DND-41 (cell line): Measurements from ENCODE around the gene RAD51B.

ENCODE experiments used
- ATAC-seq: fragments of 200-7000 bp; cut with Tn5 transposase; 3 replicates; pipeline ENCODE4 v1.9.1; 2021; ENCODE audit warnings: low read depth; ENCODE audit not compliant: insufficient read depth
- DNase-seq: peaks from one replicate; pipeline ENCODE4 v3.0.0-alpha.2; 2020
- H2AFZ ChIP-seq: 2 replicates; pipeline ENCODE4 v1.6.0; 2012; ENCODE audit warnings: low read depth, low read length
- H3K27ac ChIP-seq: 2 replicates; pipeline ENCODE4 v1.5.1; 2012; ENCODE audit warnings: low read length, inconsistent platforms
- H3K27me3 ChIP-seq: fragments of 200-600 bp; sonication (generic); 2 replicates; pipeline ENCODE4 v1.6.0; 2012; ENCODE audit warnings: low read length, mild to moderate bottlenecking, inconsistent platforms; ENCODE audit not compliant: insufficient read depth, poor library complexity
- H3K36me3 ChIP-seq: 2 replicates; pipeline ENCODE4 v1.5.1; 2012; ENCODE audit warnings: low read length, inconsistent platforms; ENCODE audit not compliant: insufficient read depth
- H3K4me1 ChIP-seq: 2 replicates; pipeline ENCODE4 v1.5.1; 2012; ENCODE audit warnings: mild to moderate bottlenecking, low read length; ENCODE audit not compliant: insufficient read depth
- H3K4me2 ChIP-seq: 2 replicates; pipeline ENCODE4 v1.6.0; 2012; ENCODE audit warnings: mild to moderate bottlenecking, moderate library complexity, low read length, inconsistent platforms; ENCODE audit not compliant: insufficient read depth
- H3K4me3 ChIP-seq, 2 experiments: fragments of 200-600 bp in 1 of 2; shearing (Covaris generic) in 1 of 2; 2 replicates each; pipeline ENCODE4 v1.5.1; 2012 to 2016; ENCODE audit warnings: inconsistent platforms in 2 of 2, low read length in 2 of 2, mild to moderate bottlenecking in 2 of 2, low read depth in 1 of 2, moderate library complexity in 1 of 2
- H3K79me2 ChIP-seq: 2 replicates; pipeline ENCODE4 v1.6.0; 2012; ENCODE audit warnings: low read length, inconsistent platforms; ENCODE audit not compliant: insufficient read depth
- H3K9ac ChIP-seq: 2 replicates; pipeline ENCODE4 v1.6.0; 2012; ENCODE audit warnings: low read depth, mild to moderate bottlenecking, inconsistent platforms, low read length, moderate library complexity
- H3K9me3 ChIP-seq: 2 replicates; pipeline ENCODE4 v1.5.1; 2012; ENCODE audit warnings: low read length, moderate library complexity, mild to moderate bottlenecking, inconsistent platforms; ENCODE audit not compliant: insufficient read depth, severe bottlenecking
- H4K20me1 ChIP-seq: 2 replicates; pipeline ENCODE4 v1.6.0; 2012; ENCODE audit warnings: low read length; ENCODE audit not compliant: insufficient read depth
- CTCF ChIP-seq: IDR thresholded peaks from 2 replicates; pipeline ENCODE4 v1.5.1; 2012; ENCODE audit warnings: borderline replicate concordance, low read length, moderate library complexity, mild to moderate bottlenecking; ENCODE audit not compliant: poor library complexity, severe bottlenecking; ENCODE audit errors: extremely low read depth
- EZH2 ChIP-seq: IDR thresholded peaks from 3 replicates; pipeline ENCODE4 v1.6.1; 2012; ENCODE audit warnings: borderline replicate concordance, low read depth, mild to moderate bottlenecking, moderate library complexity, low read length, inconsistent platforms; ENCODE audit not compliant: severe bottlenecking

RAD51B gene

GRCh38 chr14:68127166-68127565 lies 307.6 kb downstream of the RAD51B start:
- Histone ChIP-seq H3K4me2 (no peak overlapping the region), H3K27ac (no peak overlapping the region), H3K27me3 (no peaks in the 10 kb centered on the region), H3K9me3 (no peaks in the 10 kb centered on the region), H3K4me3 (no peak overlapping the region), H4K20me1 (no peaks in the 10 kb centered on the region), H3K4me1 (no peaks in the 10 kb centered on the region), H3K79me2 (no peaks in the 10 kb centered on the region), H3K36me3 (no peaks in the 10 kb centered on the region), H2AFZ (no peak overlapping the region), H3K9ac (no peak overlapping the region)
- DNase-seq (no peak), ATAC-seq (no peak)
- no peak for TF ChIP-seq EZH2
- no peak for TF ChIP-seq CTCF

DNA sequence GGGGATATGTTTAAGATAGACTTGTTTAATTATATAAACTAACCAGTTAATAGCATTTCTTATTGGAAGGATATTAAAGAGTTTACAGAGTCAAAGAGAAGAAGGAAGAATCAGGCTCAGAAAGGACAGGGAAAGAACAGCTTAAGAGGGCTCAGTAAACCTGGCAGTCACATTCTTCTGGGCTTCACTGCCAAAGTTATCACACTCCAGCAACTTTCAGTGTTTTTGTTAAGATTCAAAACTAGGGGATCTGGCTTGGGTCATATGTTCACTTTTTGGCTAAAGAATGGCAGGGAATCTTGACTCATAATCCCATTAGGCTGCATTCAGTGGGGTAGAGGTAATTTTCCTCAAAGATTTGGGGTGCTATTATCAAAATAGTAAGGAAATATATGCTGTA lies 312.3 kb downstream of the RAD51B start:
- Histone ChIP-seq H3K27ac (no peak overlapping the region), H3K4me3 (no peak overlapping the region), H3K9ac (no peak overlapping the region), H3K9me3 (no peaks in the 10 kb centered on the region), H3K4me2 (no peak overlapping the region), H4K20me1 (no peaks in the 10 kb centered on the region), H3K27me3 (no peaks in the 10 kb centered on the region), H3K79me2 (no peaks in the 10 kb centered on the region), H3K36me3 (no peaks in the 10 kb centered on the region), H2AFZ (no peak overlapping the region), H3K4me1 (no peaks in the 10 kb centered on the region)
- DNase-seq: no peak
- TF ChIP-seq CTCF (no peak), EZH2 (no peak)
- ATAC-seq: no peak

GRCh38 chr14:68132563-68133121 lies 313.1 kb downstream of the RAD51B start:
- H3K4me1 ChIP-seq: no peaks in the 10 kb centered on the region
- H3K9me3 ChIP-seq: no peaks in the 10 kb centered on the region
- no peak overlapping the region for H3K9ac ChIP-seq
- no peaks in the 10 kb centered on the region for H3K79me2 ChIP-seq
- H3K27ac ChIP-seq: no peak overlapping the region
- no peak overlapping the region for H2AFZ ChIP-seq
- H3K4me3 ChIP-seq: no peak overlapping the region
- ATAC-seq (no peak), DNase-seq (no peak)
- H3K36me3 ChIP-seq: no peaks in the 10 kb centered on the region
- TF ChIP-seq EZH2 (no peak), CTCF (no peak)
- H3K27me3 ChIP-seq: no peaks in the 10 kb centered on the region
- H3K4me2 ChIP-seq: no peak overlapping the region
- H4K20me1 ChIP-seq: no peaks in the 10 kb centered on the region

- no peaks in the 10 kb centered on the region for H3K79me2 ChIP-seq
- H3K27ac ChIP-seq: no peak overlapping the region
- H3K36me3 ChIP-seq: no peaks in the 10 kb centered on the region
- no peak overlapping the region for H3K4me3 ChIP-seq
- no peaks in the 10 kb centered on the region for H3K4me1 ChIP-seq
- H4K20me1 ChIP-seq: no peaks in the 10 kb centered on the region
- DNase-seq: no peak
- H3K9me3 ChIP-seq: no peaks in the 10 kb centered on the region
- no peak overlapping the region for H3K9ac ChIP-seq
- H2AFZ ChIP-seq: no peak overlapping the region
- no peak overlapping the region for H3K4me2 ChIP-seq
- no peaks in the 10 kb centered on the region for H3K27me3 ChIP-seq
- no peak for TF ChIP-seq CTCF
- no peak for TF ChIP-seq EZH2
- ATAC-seq: no peak
These were observed 314.3 kb downstream of the RAD51B start for GRCh38 chr14:68133856-68134255.
